BLaER1 (cell line): ENCODE data around the gene P2RX7.
"Not testable (repeated sequence)": the region's sequence is repeated elsewhere in the genome, so short reads cannot be mapped to it uniquely, and the experiment has no call there.

ENCODE experiments used
- H3K27ac ChIP-seq: shearing (Covaris generic); formaldehyde crosslinking; 2 replicates; pipeline ENCODE4 v1.8.1; 2022
- H3K27me3 ChIP-seq: shearing (Covaris generic); formaldehyde crosslinking; 2 replicates; pipeline ENCODE4 v1.8.1; 2022
- H3K36me3 ChIP-seq: shearing (Covaris generic); formaldehyde crosslinking; 2 replicates; pipeline ENCODE4 v1.8.1; 2022
- H3K4me1 ChIP-seq: shearing (Covaris generic); formaldehyde crosslinking; 2 replicates; pipeline ENCODE4 v1.8.1; 2022
- H3K4me2 ChIP-seq: shearing (Covaris generic); formaldehyde crosslinking; 2 replicates; pipeline ENCODE4 v1.8.1; 2022
- H3K4me3 ChIP-seq: shearing (Covaris generic); formaldehyde crosslinking; 2 replicates; pipeline ENCODE4 v1.8.1; 2022
- H3K9ac ChIP-seq: shearing (Covaris generic); formaldehyde crosslinking; 2 replicates; pipeline ENCODE4 v1.8.1; 2022
- H3K9me3 ChIP-seq: shearing (Covaris generic); formaldehyde crosslinking; 2 replicates; pipeline ENCODE4 v1.8.1; 2022
- H4K20me1 ChIP-seq: shearing (Covaris generic); formaldehyde crosslinking; 2 replicates; pipeline ENCODE4 v1.8.1; 2022
- Cebpa-rat ChIP-seq: shearing (Covaris generic); IDR thresholded peaks from 2 replicates; pipeline ENCODE4 v1.8.1; 2022

Gene P2RX7

GRCh38 chr12:121154793-121155375 is 22.2 kb downstream of the P2RX7 start:
- Histone ChIP-seq H3K9ac (no peak overlapping the region), H3K4me1 (no peaks in the 10 kb centered on the region), H3K4me3 (no peak overlapping the region), H4K20me1 (no peaks in the 10 kb centered on the region), H3K27ac (no peak overlapping the region), H3K36me3 (peaks cover 6% of the 10 kb centered on the region; the same call in 1 of the 2 replicates), H3K4me2 (no peak overlapping the region), H3K27me3 (no peaks in the 10 kb centered on the region), H3K9me3 (peaks cover 11% of the 10 kb centered on the region)
- no peak for TF ChIP-seq Cebpa-rat

- TF ChIP-seq Cebpa-rat: no peak
- Histone ChIP-seq H3K4me1 (no peaks in the 10 kb centered on the region), H3K4me3 (no peak overlapping the region), H4K20me1 (no peaks in the 10 kb centered on the region), H3K27me3 (no peaks in the 10 kb centered on the region), H3K9me3 (peaks cover 11% of the 10 kb centered on the region), H3K9ac (no peak overlapping the region), H3K27ac (no peak overlapping the region), H3K4me2 (no peak overlapping the region), H3K36me3 (peaks cover 6% of the 10 kb centered on the region; the same call in 1 of the 2 replicates)
These were observed 23.7 kb downstream of the P2RX7 start for GRCh38 chr12:121156365-121156764.

- Histone ChIP-seq H3K4me1 (no peaks in the 10 kb centered on the region), H3K9me3 (peaks cover 11% of the 10 kb centered on the region), H3K9ac (no peak overlapping the region), H3K4me2 (no peak overlapping the region), H3K36me3 (peaks cover 10% of the 10 kb centered on the region; the same call in 1 of the 2 replicates), H3K27ac (no peak overlapping the region), H3K4me3 (no peak overlapping the region), H4K20me1 (no peaks in the 10 kb centered on the region), H3K27me3 (no peaks in the 10 kb centered on the region)
- no peak for TF ChIP-seq Cebpa-rat
These were observed 25.4 kb downstream of the P2RX7 start for GRCh38 chr12:121158085-121158484.

GRCh38 chr12:121158728-121159351 is 26.2 kb downstream of the P2RX7 start:
- H4K20me1 ChIP-seq, H3K27me3 ChIP-seq, H3K4me3 ChIP-seq, H3K9ac ChIP-seq, H3K27ac ChIP-seq, H3K4me2 ChIP-seq, H3K4me1 ChIP-seq: not testable (repeated sequence)
- Histone ChIP-seq H3K9me3 (peaks cover 11% of the 10 kb centered on the region), H3K36me3 (peaks cover 10% of the 10 kb centered on the region; the same call in 1 of the 2 replicates)

- H3K36me3 ChIP-seq: peaks cover 11% of the 10 kb centered on the region; the same call in 1 of the 2 replicates
- H3K4me2 ChIP-seq: no peak overlapping the region
- no peaks in the 10 kb centered on the region for H4K20me1 ChIP-seq
- H3K9me3 ChIP-seq: peaks cover 11% of the 10 kb centered on the region
- no peak for TF ChIP-seq Cebpa-rat
- no peaks in the 10 kb centered on the region for H3K27me3 ChIP-seq
- no peak overlapping the region for H3K27ac ChIP-seq
- H3K4me3 ChIP-seq: no peak overlapping the region
- H3K4me1 ChIP-seq: no peaks in the 10 kb centered on the region
- no peak overlapping the region for H3K9ac ChIP-seq
These were observed 27.0 kb downstream of the P2RX7 start for GRCh38 chr12:121159467-121160307.

- Histone ChIP-seq H3K4me1 (no peaks in the 10 kb centered on the region), H3K4me3 (no peak overlapping the region)
These were observed 29.7 kb downstream of the P2RX7 start for GRCh38 chr12:121162384-121162783.

GRCh38 chr12:121162985-121163384 is 30.3 kb downstream of the P2RX7 start:
- Histone ChIP-seq H3K4me3 (no peak overlapping the region), H3K9ac (no peak overlapping the region), H4K20me1 (no peaks in the 10 kb centered on the region), H3K4me1 (no peaks in the 10 kb centered on the region), H3K9me3 (peaks cover 5% of the 10 kb centered on the region), H3K27me3 (no peaks in the 10 kb centered on the region), H3K27ac (no peak overlapping the region), H3K36me3 (peaks cover 32% of the 10 kb centered on the region), H3K4me2 (no peak overlapping the region)
- no peak for TF ChIP-seq Cebpa-rat

More at GRCh38 chr12:121162384-121162783, 29.7 kb downstream of the P2RX7 start:
- no peak overlapping the region for H3K27ac ChIP-seq
- H3K9ac ChIP-seq: no peak overlapping the region
- TF ChIP-seq Cebpa-rat: no peak
- H3K9me3 ChIP-seq: peaks cover 11% of the 10 kb centered on the region
- peaks cover 33% of the 10 kb centered on the region for H3K36me3 ChIP-seq
- no peak overlapping the region for H3K4me2 ChIP-seq
- H3K27me3 ChIP-seq: no peaks in the 10 kb centered on the region
- no peaks in the 10 kb centered on the region for H4K20me1 ChIP-seq

GRCh38 chr12:121164839-121165238 is 32.2 kb downstream of the P2RX7 start:
- not testable (repeated sequence) for H3K4me3 ChIP-seq, H3K9ac ChIP-seq, H3K4me2 ChIP-seq, H3K27ac ChIP-seq, H3K4me1 ChIP-seq, H4K20me1 ChIP-seq, H3K27me3 ChIP-seq, H3K9me3 ChIP-seq
- peaks cover 35% of the 10 kb centered on the region for H3K36me3 ChIP-seq

- Histone ChIP-seq H3K4me1 (no peaks in the 10 kb centered on the region), H3K4me2 (no peak overlapping the region), H3K9ac (no peak overlapping the region), H4K20me1 (no peaks in the 10 kb centered on the region), H3K4me3 (no peak overlapping the region), H3K9me3 (no peaks in the 10 kb centered on the region), H3K36me3 (peaks cover 35% of the 10 kb centered on the region), H3K27ac (no peak overlapping the region), H3K27me3 (no peaks in the 10 kb centered on the region)
- no peak for TF ChIP-seq Cebpa-rat
These were observed 32.6 kb downstream of the P2RX7 start for GRCh38 chr12:121165316-121165715.

GRCh38 chr12:121166356-121166755 is 33.7 kb downstream of the P2RX7 start:
- no peak for TF ChIP-seq Cebpa-rat
- no peaks in the 10 kb centered on the region for H3K27me3 ChIP-seq

More at GRCh38 chr12:121166356-121166755, 33.7 kb downstream of the P2RX7 start:
- Histone ChIP-seq H3K9ac (no peak overlapping the region), H3K27ac (no peak overlapping the region), H4K20me1 (no peaks in the 10 kb centered on the region), H3K4me2 (no peak overlapping the region), H3K9me3 (no peaks in the 10 kb centered on the region), H3K4me1 (no peaks in the 10 kb centered on the region), H3K4me3 (no peak overlapping the region), H3K36me3 (peaks cover 35% of the 10 kb centered on the region)
